DND-41 (cell line): ENCODE results near the gene CACUL1.

ENCODE experiments used
- ATAC-seq: fragments of 200-7000 bp; cut with Tn5 transposase; 3 replicates; pipeline ENCODE4 v1.9.1; 2021; ENCODE audit warnings: low read depth; ENCODE audit not compliant: insufficient read depth
- DNase-seq: peaks from one replicate; pipeline ENCODE4 v3.0.0-alpha.2; 2020
- H2AFZ ChIP-seq: 2 replicates; pipeline ENCODE4 v1.6.0; 2012; ENCODE audit warnings: low read depth, low read length
- H3K27ac ChIP-seq: 2 replicates; pipeline ENCODE4 v1.5.1; 2012; ENCODE audit warnings: low read length, inconsistent platforms
- H3K27me3 ChIP-seq: fragments of 200-600 bp; sonication (generic); 2 replicates; pipeline ENCODE4 v1.6.0; 2012; ENCODE audit warnings: low read length, mild to moderate bottlenecking, inconsistent platforms; ENCODE audit not compliant: insufficient read depth, poor library complexity
- H3K36me3 ChIP-seq: 2 replicates; pipeline ENCODE4 v1.5.1; 2012; ENCODE audit warnings: low read length, inconsistent platforms; ENCODE audit not compliant: insufficient read depth
- H3K4me1 ChIP-seq: 2 replicates; pipeline ENCODE4 v1.5.1; 2012; ENCODE audit warnings: mild to moderate bottlenecking, low read length; ENCODE audit not compliant: insufficient read depth
- H3K4me2 ChIP-seq: 2 replicates; pipeline ENCODE4 v1.6.0; 2012; ENCODE audit warnings: mild to moderate bottlenecking, moderate library complexity, low read length, inconsistent platforms; ENCODE audit not compliant: insufficient read depth
- H3K4me3 ChIP-seq, 2 experiments: fragments of 200-600 bp in 1 of 2; shearing (Covaris generic) in 1 of 2; 2 replicates each; pipeline ENCODE4 v1.5.1; 2012 to 2016; ENCODE audit warnings: inconsistent platforms in 2 of 2, low read length in 2 of 2, mild to moderate bottlenecking in 2 of 2, low read depth in 1 of 2, moderate library complexity in 1 of 2
- H3K79me2 ChIP-seq: 2 replicates; pipeline ENCODE4 v1.6.0; 2012; ENCODE audit warnings: low read length, inconsistent platforms; ENCODE audit not compliant: insufficient read depth
- H3K9ac ChIP-seq: 2 replicates; pipeline ENCODE4 v1.6.0; 2012; ENCODE audit warnings: low read depth, mild to moderate bottlenecking, inconsistent platforms, low read length, moderate library complexity
- H3K9me3 ChIP-seq: 2 replicates; pipeline ENCODE4 v1.5.1; 2012; ENCODE audit warnings: low read length, moderate library complexity, mild to moderate bottlenecking, inconsistent platforms; ENCODE audit not compliant: insufficient read depth, severe bottlenecking
- H4K20me1 ChIP-seq: 2 replicates; pipeline ENCODE4 v1.6.0; 2012; ENCODE audit warnings: low read length; ENCODE audit not compliant: insufficient read depth
- EZH2 ChIP-seq: IDR thresholded peaks from 3 replicates; pipeline ENCODE4 v1.6.1; 2012; ENCODE audit warnings: borderline replicate concordance, low read depth, mild to moderate bottlenecking, moderate library complexity, low read length, inconsistent platforms; ENCODE audit not compliant: severe bottlenecking
- TF ChIP-seq, protein P1 (sequence below): IDR thresholded peaks from 2 replicates; pipeline ENCODE4 v1.5.1; 2012; ENCODE audit warnings: borderline replicate concordance, low read length, moderate library complexity, mild to moderate bottlenecking; ENCODE audit not compliant: poor library complexity, severe bottlenecking; ENCODE audit errors: extremely low read depth

The CACUL1 gene

GRCh38 chr10:118793545-118793944 lies 38.8 kb upstream of the CACUL1 start:
- peaks cover 4% of the 10 kb centered on the region for H3K27me3 ChIP-seq
- H3K27ac ChIP-seq: no peak overlapping the region
- no peaks in the 10 kb centered on the region for H3K79me2 ChIP-seq
- no peak overlapping the region for H3K4me3 ChIP-seq
- no peak overlapping the region for H3K9ac ChIP-seq
- no peaks in the 10 kb centered on the region for H4K20me1 ChIP-seq
- H3K4me1 ChIP-seq: no peaks in the 10 kb centered on the region
- no peak for ATAC-seq
- DNase-seq: no peak
- no peaks in the 10 kb centered on the region for H3K36me3 ChIP-seq
- no peak overlapping the region for H3K4me2 ChIP-seq
- no peaks in the 10 kb centered on the region for H3K9me3 ChIP-seq
- H2AFZ ChIP-seq: no peak overlapping the region
- TF ChIP-seq, protein P1, sequence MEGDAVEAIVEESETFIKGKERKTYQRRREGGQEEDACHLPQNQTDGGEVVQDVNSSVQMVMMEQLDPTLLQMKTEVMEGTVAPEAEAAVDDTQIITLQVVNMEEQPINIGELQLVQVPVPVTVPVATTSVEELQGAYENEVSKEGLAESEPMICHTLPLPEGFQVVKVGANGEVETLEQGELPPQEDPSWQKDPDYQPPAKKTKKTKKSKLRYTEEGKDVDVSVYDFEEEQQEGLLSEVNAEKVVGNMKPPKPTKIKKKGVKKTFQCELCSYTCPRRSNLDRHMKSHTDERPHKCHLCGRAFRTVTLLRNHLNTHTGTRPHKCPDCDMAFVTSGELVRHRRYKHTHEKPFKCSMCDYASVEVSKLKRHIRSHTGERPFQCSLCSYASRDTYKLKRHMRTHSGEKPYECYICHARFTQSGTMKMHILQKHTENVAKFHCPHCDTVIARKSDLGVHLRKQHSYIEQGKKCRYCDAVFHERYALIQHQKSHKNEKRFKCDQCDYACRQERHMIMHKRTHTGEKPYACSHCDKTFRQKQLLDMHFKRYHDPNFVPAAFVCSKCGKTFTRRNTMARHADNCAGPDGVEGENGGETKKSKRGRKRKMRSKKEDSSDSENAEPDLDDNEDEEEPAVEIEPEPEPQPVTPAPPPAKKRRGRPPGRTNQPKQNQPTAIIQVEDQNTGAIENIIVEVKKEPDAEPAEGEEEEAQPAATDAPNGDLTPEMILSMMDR: no peak
- no peak for TF ChIP-seq EZH2

GRCh38 chr10:118792526-118792925 lies 37.8 kb upstream of the CACUL1 start:
- TF ChIP-seq, protein P1: no peak
- TF ChIP-seq EZH2: no peak
- no peaks in the 10 kb centered on the region for H3K36me3 ChIP-seq
- no peak overlapping the region for H3K4me2 ChIP-seq
- H3K4me1 ChIP-seq: no peaks in the 10 kb centered on the region
- no peak for DNase-seq
- H3K9me3 ChIP-seq: no peaks in the 10 kb centered on the region
- no peak for ATAC-seq
- no peak overlapping the region for H3K27ac ChIP-seq
- H3K79me2 ChIP-seq: no peaks in the 10 kb centered on the region
- no peak overlapping the region for H3K9ac ChIP-seq
- H3K27me3 ChIP-seq: no peaks in the 10 kb centered on the region
- H2AFZ ChIP-seq: no peak overlapping the region
- H3K4me3 ChIP-seq: no peak overlapping the region
- no peaks in the 10 kb centered on the region for H4K20me1 ChIP-seq

- Histone ChIP-seq H3K9me3 (no peaks in the 10 kb centered on the region), H3K4me1 (peaks cover 19% of the 10 kb centered on the region), H3K36me3 (no peaks in the 10 kb centered on the region), H3K27ac (no peak overlapping the region), H3K79me2 (no peaks in the 10 kb centered on the region), H3K4me2 (no peak overlapping the region), H3K4me3 (no peak overlapping the region), H3K27me3 (no peaks in the 10 kb centered on the region), H2AFZ (no peak overlapping the region), H3K9ac (no peak overlapping the region), H4K20me1 (no peaks in the 10 kb centered on the region)
- ATAC-seq (no peak), DNase-seq (no peak)
- TF ChIP-seq EZH2: no peak
- TF ChIP-seq, protein P1: no peak
These were observed 35.3 kb upstream of the CACUL1 start for GRCh38 chr10:118790058-118790457.

DNA sequence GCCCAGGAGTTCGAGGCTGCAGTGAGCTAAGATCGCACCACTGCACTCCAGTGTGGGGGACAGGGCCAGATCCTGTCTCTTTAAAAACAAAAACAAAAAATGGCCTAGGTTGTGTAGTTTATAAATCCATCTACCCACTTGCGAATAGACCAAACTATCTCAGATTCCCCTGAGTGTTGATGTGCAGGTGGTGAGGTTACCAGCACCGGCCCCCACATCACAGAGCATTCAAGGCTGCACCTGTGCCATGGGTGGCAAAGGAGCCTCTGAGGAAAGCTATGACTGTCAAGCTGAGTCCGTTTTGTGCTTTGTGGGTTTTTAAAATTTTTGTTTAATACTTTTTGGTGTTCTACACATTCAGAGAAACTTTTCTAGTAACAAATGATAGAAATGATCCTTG lies 30.8 kb upstream of the CACUL1 start:
- H3K9me3 ChIP-seq: no peaks in the 10 kb centered on the region
- ATAC-seq: peak; percentile 98
- TF ChIP-seq, protein P1: no peak
- no peak for TF ChIP-seq EZH2

More for the DNA sequence above, 30.8 kb upstream of the CACUL1 start:
- H3K4me3 ChIP-seq: no peak overlapping the region
- peak; percentile 80 for DNase-seq
- H3K4me1 ChIP-seq: peaks cover 21% of the 10 kb centered on the region
- H3K27ac ChIP-seq: no peak overlapping the region
- no peak overlapping the region for H2AFZ ChIP-seq
- no peak overlapping the region for H3K9ac ChIP-seq
- no peaks in the 10 kb centered on the region for H3K36me3 ChIP-seq
- no peaks in the 10 kb centered on the region for H3K27me3 ChIP-seq
- H4K20me1 ChIP-seq: no peaks in the 10 kb centered on the region
- H3K4me2 ChIP-seq: no peak overlapping the region
- no peaks in the 10 kb centered on the region for H3K79me2 ChIP-seq
